Ishikawa (cell line): ENCODE measurements around the gene GALNT5.

ENCODE experiments used
- CEBPB ChIP-seq: IDR thresholded peaks from 2 replicates; pipeline ENCODE4 v1.6.1; 2012
- CREB1 ChIP-seq: IDR thresholded peaks from 2 replicates; pipeline ENCODE4 v1.6.1; 2012; ENCODE audit warnings: low read depth
- EGR1 ChIP-seq: IDR thresholded peaks from 2 replicates; pipeline ENCODE4 v1.6.1; 2012
- EP300 ChIP-seq: IDR thresholded peaks from 2 replicates; pipeline ENCODE4 v1.6.1; 2012; ENCODE audit warnings: borderline replicate concordance
- FOXM1 ChIP-seq: IDR thresholded peaks from 2 replicates; pipeline ENCODE4 v1.6.1; 2012; ENCODE audit warnings: low read depth, borderline replicate concordance
- NFIC ChIP-seq: IDR thresholded peaks from 2 replicates; pipeline ENCODE4 v1.6.1; 2012
- RAD21 ChIP-seq: IDR thresholded peaks from 2 replicates; pipeline ENCODE4 v1.6.1; 2012; ENCODE audit warnings: low read depth
- TAF1 ChIP-seq: IDR thresholded peaks from 2 replicates; pipeline ENCODE4 v1.6.1; 2012; ENCODE audit warnings: low read depth, mild to moderate bottlenecking
- TCF12 ChIP-seq: IDR thresholded peaks from 2 replicates; pipeline ENCODE4 v1.6.1; 2012; ENCODE audit warnings: low read depth
- TEAD4 ChIP-seq: IDR thresholded peaks from 2 replicates; pipeline ENCODE4 v1.6.1; 2012
- YY1 ChIP-seq: IDR thresholded peaks from 2 replicates; pipeline ENCODE4 v1.6.1; 2012; ENCODE audit warnings: low read depth
- ZBTB7A ChIP-seq: IDR thresholded peaks from 2 replicates; pipeline ENCODE4 v1.6.1; 2012; ENCODE audit warnings: low read depth
- TF ChIP-seq, protein P1 (sequence below): IDR thresholded peaks from 2 replicates; pipeline ENCODE4 v1.6.1; 2012
- TF ChIP-seq, protein P2 (sequence below): IDR thresholded peaks from 2 replicates; pipeline ENCODE4 v1.6.1; 2012; ENCODE audit warnings: low read depth, mild to moderate bottlenecking
- TF ChIP-seq, protein P3 (sequence below): IDR thresholded peaks from 2 replicates; pipeline ENCODE4 v1.6.1; 2012

The GALNT5 gene

DNA sequence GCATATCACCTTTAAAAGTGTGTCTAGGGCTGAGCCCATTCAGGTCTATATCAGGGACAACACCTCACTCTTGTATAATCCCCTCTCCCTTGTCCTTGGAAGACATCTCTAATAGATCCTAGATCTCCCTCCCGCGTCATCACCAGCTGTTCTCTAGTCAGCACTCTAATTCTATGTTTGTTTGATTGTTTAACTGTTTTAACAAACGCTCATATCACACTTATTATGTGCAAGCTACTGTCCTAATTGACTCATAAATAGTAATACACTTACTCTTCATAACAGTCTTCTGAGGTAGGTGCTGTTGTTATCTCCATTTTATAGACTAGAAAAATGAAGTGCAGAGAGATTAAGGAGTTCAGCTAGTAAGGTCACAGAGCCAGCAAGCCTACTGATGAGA is 69.7 kb downstream of the GALNT5 start:
- TF ChIP-seq YY1 (no peak), TEAD4 (no peak)

DNA sequence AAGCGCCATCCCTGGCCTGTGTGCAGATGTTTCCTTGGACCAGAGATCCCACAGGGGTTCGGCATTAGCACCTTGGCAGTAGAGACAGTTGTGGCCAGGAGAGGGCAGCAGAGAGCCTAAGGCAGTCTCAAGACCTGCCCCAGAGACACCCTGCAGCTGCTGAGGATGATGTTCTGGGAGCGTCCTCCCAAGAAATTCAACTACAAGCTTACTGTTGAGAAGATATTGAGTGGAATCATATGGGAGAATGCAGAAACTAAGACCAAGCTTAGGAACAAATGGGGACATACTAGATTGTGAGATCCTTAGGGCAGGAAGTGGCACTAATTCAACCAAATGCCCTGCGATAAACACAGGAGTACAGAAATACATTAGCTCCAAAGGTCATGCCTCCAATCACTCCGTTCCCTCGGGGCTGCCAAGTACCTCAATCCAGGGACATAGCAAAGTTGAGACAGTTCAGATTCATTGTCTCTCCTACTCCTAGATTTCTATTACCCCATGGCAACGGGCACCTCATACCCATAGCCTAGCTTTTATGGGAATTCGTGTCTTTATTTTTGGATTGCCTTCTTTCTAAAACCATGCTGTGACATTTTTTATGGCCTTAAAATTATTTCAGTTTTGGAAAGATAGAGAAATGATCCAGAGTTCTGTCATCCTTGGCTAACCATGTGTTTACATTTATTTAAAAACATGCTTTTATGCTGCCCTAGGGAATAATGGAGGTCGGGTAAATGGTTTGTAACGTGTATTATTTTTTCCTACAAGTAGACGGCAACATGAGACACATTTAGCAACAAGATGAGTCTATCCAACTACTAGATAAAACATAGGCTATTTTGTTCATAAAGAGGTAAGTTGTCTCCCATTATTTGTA is 70.4 kb downstream of the GALNT5 start:
- TF ChIP-seq EP300 (no peak), RAD21 (peak; percentile 62)

DNA sequence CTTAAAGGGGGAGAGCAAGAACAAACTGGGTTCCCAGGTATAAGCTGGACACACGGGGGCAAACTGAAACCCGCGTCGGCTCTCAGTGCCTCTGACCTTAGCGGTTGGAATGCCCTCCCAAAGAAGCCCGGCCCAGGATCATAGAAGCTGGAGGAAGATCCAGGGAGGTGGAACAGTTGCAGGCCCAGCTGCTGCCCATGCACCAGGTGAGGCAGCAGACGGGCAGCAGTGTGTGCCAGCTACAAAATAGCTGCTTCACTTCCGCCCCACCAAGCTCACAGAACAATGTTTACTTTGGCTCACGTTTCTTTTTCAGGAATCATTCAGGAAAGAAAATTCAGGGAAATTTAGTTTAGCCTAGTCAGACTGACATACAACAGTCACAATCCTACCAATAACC is 72.0 kb downstream of the GALNT5 start:
- TF ChIP-seq RAD21 (no peak), FOXM1 (no peak), ZBTB7A (no peak), NFIC (no peak), EGR1 (no peak)
- TF ChIP-seq, protein P1, sequence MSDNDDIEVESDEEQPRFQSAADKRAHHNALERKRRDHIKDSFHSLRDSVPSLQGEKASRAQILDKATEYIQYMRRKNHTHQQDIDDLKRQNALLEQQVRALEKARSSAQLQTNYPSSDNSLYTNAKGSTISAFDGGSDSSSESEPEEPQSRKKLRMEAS, result no peak
- TF ChIP-seq, protein P2, sequence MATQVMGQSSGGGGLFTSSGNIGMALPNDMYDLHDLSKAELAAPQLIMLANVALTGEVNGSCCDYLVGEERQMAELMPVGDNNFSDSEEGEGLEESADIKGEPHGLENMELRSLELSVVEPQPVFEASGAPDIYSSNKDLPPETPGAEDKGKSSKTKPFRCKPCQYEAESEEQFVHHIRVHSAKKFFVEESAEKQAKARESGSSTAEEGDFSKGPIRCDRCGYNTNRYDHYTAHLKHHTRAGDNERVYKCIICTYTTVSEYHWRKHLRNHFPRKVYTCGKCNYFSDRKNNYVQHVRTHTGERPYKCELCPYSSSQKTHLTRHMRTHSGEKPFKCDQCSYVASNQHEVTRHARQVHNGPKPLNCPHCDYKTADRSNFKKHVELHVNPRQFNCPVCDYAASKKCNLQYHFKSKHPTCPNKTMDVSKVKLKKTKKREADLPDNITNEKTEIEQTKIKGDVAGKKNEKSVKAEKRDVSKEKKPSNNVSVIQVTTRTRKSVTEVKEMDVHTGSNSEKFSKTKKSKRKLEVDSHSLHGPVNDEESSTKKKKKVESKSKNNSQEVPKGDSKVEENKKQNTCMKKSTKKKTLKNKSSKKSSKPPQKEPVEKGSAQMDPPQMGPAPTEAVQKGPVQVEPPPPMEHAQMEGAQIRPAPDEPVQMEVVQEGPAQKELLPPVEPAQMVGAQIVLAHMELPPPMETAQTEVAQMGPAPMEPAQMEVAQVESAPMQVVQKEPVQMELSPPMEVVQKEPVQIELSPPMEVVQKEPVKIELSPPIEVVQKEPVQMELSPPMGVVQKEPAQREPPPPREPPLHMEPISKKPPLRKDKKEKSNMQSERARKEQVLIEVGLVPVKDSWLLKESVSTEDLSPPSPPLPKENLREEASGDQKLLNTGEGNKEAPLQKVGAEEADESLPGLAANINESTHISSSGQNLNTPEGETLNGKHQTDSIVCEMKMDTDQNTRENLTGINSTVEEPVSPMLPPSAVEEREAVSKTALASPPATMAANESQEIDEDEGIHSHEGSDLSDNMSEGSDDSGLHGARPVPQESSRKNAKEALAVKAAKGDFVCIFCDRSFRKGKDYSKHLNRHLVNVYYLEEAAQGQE, result no peak

DNA sequence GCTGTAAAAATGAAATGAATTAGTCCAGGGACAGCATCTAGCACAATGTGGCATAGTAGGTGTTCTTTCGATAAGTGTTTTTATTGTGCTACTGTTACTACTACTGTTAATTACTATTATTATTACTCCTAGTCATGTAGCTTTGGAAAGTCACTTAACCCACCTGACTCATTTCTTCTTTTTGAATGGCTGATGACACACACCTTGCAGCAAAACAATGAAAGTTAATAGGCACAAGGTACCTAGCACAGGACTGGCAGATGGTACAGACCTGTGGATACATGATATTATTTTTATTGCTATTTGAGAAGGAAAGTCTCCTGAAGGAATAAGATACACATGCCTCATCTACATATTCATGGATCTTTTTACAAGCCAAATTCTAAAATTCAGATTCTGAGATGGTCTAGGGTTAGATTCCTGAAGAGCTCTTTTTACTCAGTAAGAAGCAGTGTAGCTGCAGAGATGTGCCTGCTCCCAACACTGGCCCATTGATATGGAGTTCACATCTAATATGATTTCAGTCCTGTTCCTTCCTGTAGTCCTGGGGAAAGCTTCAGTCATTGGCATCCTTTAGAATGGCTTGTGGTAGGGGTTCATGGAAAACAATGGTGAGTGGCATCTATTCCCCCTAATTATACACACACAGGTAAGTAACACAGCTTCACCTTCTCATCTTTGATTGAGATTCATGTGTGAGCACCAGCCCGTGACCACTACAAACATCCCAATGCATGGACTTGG is 76.0 kb downstream of the GALNT5 start:
- TF ChIP-seq TAF1, result no peak
- TF ChIP-seq, protein P3, sequence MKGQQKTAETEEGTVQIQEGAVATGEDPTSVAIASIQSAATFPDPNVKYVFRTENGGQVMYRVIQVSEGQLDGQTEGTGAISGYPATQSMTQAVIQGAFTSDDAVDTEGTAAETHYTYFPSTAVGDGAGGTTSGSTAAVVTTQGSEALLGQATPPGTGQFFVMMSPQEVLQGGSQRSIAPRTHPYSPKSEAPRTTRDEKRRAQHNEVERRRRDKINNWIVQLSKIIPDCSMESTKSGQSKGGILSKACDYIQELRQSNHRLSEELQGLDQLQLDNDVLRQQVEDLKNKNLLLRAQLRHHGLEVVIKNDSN, result no peak
- no peak for TF ChIP-seq FOXM1
- TF ChIP-seq ZBTB7A, result no peak
- TF ChIP-seq EGR1, result no peak
- no peak for TF ChIP-seq TCF12
- no peak for TF ChIP-seq NFIC
- no peak for TF ChIP-seq CREB1
- no peak for TF ChIP-seq EP300
- TF ChIP-seq, protein P1, result no peak
- no peak for TF ChIP-seq CEBPB

DNA sequence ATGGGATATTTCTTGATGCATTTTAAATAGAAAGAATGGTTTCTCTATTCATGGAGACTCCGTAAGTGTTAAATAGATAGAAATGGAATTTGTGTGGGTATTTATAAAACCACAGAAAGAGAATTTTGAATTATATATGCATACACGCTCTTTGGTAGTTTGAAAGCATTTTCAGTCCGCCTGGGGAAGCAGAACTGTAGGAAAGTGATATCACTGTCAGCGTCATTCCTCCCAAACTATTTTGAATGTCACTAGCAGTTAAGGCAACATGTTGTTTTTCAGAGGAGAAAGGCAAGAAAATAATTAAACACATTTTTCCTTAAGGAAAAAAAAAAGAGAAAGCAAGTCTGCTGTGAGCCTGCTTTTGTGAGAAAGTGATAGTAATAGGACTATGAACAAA is 76.8 kb downstream of the GALNT5 start:
- no peak for TF ChIP-seq TAF1
- TF ChIP-seq CREB1, result no peak
- no peak for TF ChIP-seq EGR1
- no peak for TF ChIP-seq TEAD4
- TF ChIP-seq NFIC, result no peak
- TF ChIP-seq, protein P3, result no peak
- TF ChIP-seq, protein P2, result no peak
- no peak for TF ChIP-seq TCF12

DNA sequence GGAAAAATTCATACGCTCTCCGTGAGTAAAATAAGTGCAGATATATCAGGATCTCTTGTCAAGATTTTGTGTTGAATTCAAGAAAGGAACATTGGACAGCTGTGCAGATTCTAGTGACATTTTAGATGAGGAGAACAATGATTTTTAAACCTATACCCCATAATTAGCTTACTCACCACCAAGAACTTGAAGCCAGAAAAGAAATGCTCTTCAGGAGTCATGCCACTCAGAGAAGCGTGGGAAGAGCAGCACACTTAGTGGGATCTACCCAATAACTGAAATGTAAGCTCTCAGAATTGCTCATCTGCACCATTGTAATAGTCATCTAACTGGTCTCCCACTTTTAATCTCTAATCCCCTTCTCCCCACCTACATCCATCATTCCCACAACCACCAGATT is 77.3 kb downstream of the GALNT5 start:
- no peak for TF ChIP-seq RAD21
- TF ChIP-seq, protein P2, result no peak
- no peak for TF ChIP-seq CEBPB
- no peak for TF ChIP-seq EP300
- TF ChIP-seq TAF1, result no peak
- TF ChIP-seq YY1, result no peak
- TF ChIP-seq FOXM1, result no peak
- TF ChIP-seq, protein P3, result no peak
- TF ChIP-seq, protein P1, result no peak
- TF ChIP-seq CREB1, result no peak
- TF ChIP-seq ZBTB7A, result no peak
- TF ChIP-seq EGR1, result no peak
